IPS DF 4.7 (cell line): ENCODE results near the gene FITM2.
"Not testable (repeated sequence)": the region's sequence is repeated elsewhere in the genome, so short reads cannot be mapped to it uniquely, and the experiment has no call there.

Experiments
- DNase-seq: peaks from one replicate; pipeline ENCODE4 v3.0.0-alpha.2; 2013; ENCODE audit warnings: low spot score; ENCODE audit errors: extremely low read depth

The FITM2 gene

GRCh38 chr20:44334306-44334705, 23.3 kb upstream of the FITM2 start:
- no peak for DNase-seq

- no peak for DNase-seq
These were observed 20.2 kb upstream of the FITM2 start for GRCh38 chr20:44331201-44331600.

GRCh38 chr20:44328428-44328827, 17.4 kb upstream of the FITM2 start:
- no peak for DNase-seq

- not testable (repeated sequence) for DNase-seq
These were observed 16.7 kb upstream of the FITM2 start for GRCh38 chr20:44327748-44328147.

GRCh38 chr20:44326391-44327159, 15.6 kb upstream of the FITM2 start:
- DNase-seq, result no peak

GRCh38 chr20:44324343-44324742, 13.3 kb upstream of the FITM2 start:
- no peak for DNase-seq

GRCh38 chr20:44319839-44320422, 8.9 kb upstream of the FITM2 start:
- DNase-seq, result no peak

GRCh38 chr20:44314870-44315269, 3.9 kb upstream of the FITM2 start:
- DNase-seq, result no peak

GRCh38 chr20:44309763-44310663, 989 bp downstream of the FITM2 start:
- DNase-seq, result no peak

GRCh38 chr20:44306927-44307326, 4.1 kb downstream of the FITM2 start:
- DNase-seq, result no peak

- DNase-seq, result no peak
These were observed 6.6 kb downstream of the FITM2 start for GRCh38 chr20:44304383-44304782.

- DNase-seq, result no peak
These were observed 8.3 kb downstream of the FITM2 start for GRCh38 chr20:44302736-44303135.

GRCh38 chr20:44302026-44302669, 8.9 kb downstream of the FITM2 start:
- no peak for DNase-seq

- no peak for DNase-seq
These were observed 9.7 kb downstream of the FITM2 start for GRCh38 chr20:44301285-44301684.

- DNase-seq, result not testable (repeated sequence)
These were observed 11.9 kb downstream of the FITM2 start for GRCh38 chr20:44299011-44299535.

GRCh38 chr20:44297721-44298120, 13.3 kb downstream of the FITM2 start:
- no peak for DNase-seq

GRCh38 chr20:44296011-44296410, 15.0 kb downstream of the FITM2 start:
- DNase-seq, result no peak

GRCh38 chr20:44291754-44292153, 19.2 kb downstream of the FITM2 start:
- DNase-seq, result no peak

- DNase-seq, result no peak
These were observed 22.8 kb downstream of the FITM2 start for GRCh38 chr20:44288252-44288651.

- DNase-seq, result no peak
These were observed 23.5 kb downstream of the FITM2 start for GRCh38 chr20:44287272-44288097.
